Upper lobe of right lung (tissue), 1 donor: ENCODE results near the gene CNPY1. TPM values are rescaled to one million over a fixed set of nuclear protein-coding genes. Genes with fewer than 3 reads are reported as not detected.

Source experiments
- ATAC-seq: fragments of 200-7000 bp; cut with Tn5 transposase; one replicate; pipeline ENCODE4 v1.9.1; 2020; ENCODE audit warnings: mild to moderate bottlenecking, moderate library complexity
- DNase-seq: peaks from one replicate; pipeline ENCODE4 v3.0.0-alpha.2; 2020
- H3K27ac ChIP-seq: fragments of 200-600 bp; one replicate; pipeline ENCODE4 v1.8.0; 2022
- H3K27me3 ChIP-seq: fragments of 200-600 bp; one replicate; pipeline ENCODE4 v1.8.0; 2022; ENCODE audit warnings: mild to moderate bottlenecking
- H3K36me3 ChIP-seq: fragments of 200-600 bp; one replicate; pipeline ENCODE4 v1.8.0; 2022
- H3K4me1 ChIP-seq: fragments of 200-600 bp; one replicate; pipeline ENCODE4 v1.8.0; 2022
- H3K4me3 ChIP-seq: fragments of 200-600 bp; one replicate; pipeline ENCODE4 v1.8.0; 2022; ENCODE audit warnings: mild to moderate bottlenecking
- H3K9me3 ChIP-seq: fragments of 200-600 bp; one replicate; pipeline ENCODE4 v1.8.0; 2022
- CTCF ChIP-seq: fragments of 200-600 bp; IDR thresholded peaks from one replicate; pipeline ENCODE4 v1.8.0; 2022; ENCODE audit warnings: antibody characterized with exemption
- intact Hi-C: fragments of 100-400 bp; cut with DNase I; formaldehyde crosslinking; loops from one replicate; pipeline ENCODE4 v1.11.0; 2022
- total RNA-seq: library from RNA; stranded (reverse); fragmentation: NEBNext Ultra II Directional; extraction: Animal tissue kit (Norgen Biotek cat#: 25700); gene quantifications from one replicate; pipeline ENCODE4 v1.2.1, GENCODE V29; 2021
- donor health status: DM: no; HTN: yes; CAD: no; lungs with severe emphysema.

Gene CNPY1
- total RNA-seq, 1 donor from 2014 or later: not detected

GRCh38 chr7:155527664-155528063 is 18.7 kb downstream of the CNPY1 start:
- TF ChIP-seq CTCF: no peak
- ATAC-seq (no peak), DNase-seq (peak; percentile 26)
- Histone ChIP-seq H3K27me3 (peaks cover 49% of the 10 kb centered on the region), H3K4me3 (no peak overlapping the region), H3K4me1 (no peaks in the 10 kb centered on the region), H3K36me3 (no peaks in the 10 kb centered on the region), H3K27ac (no peak overlapping the region), H3K9me3 (no peaks in the 10 kb centered on the region)
- intact Hi-C loops: no loop called here

GRCh38 chr7:155526225-155526624 is 20.1 kb downstream of the CNPY1 start:
- Histone ChIP-seq H3K27ac (no peak overlapping the region), H3K4me3 (no peak overlapping the region), H3K36me3 (no peaks in the 10 kb centered on the region), H3K9me3 (no peaks in the 10 kb centered on the region), H3K4me1 (no peaks in the 10 kb centered on the region), H3K27me3 (peaks cover 35% of the 10 kb centered on the region)
- ATAC-seq: no peak
- TF ChIP-seq CTCF: no peak
- peak; percentile 13 for DNase-seq
- intact Hi-C loops: no loop called here

GRCh38 chr7:155524018-155524556 is 22.3 kb downstream of the CNPY1 start:
- intact Hi-C loops: no loop called here
- Histone ChIP-seq H3K36me3 (no peaks in the 10 kb centered on the region), H3K4me3 (no peak overlapping the region), H3K27ac (no peak overlapping the region), H3K27me3 (peaks cover 18% of the 10 kb centered on the region), H3K4me1 (no peaks in the 10 kb centered on the region), H3K9me3 (no peaks in the 10 kb centered on the region)
- no peak for ATAC-seq
- no peak for DNase-seq
- TF ChIP-seq CTCF: no peak

- DNase-seq: no peak
- TF ChIP-seq CTCF: no peak
- Histone ChIP-seq H3K27me3 (peaks cover 16% of the 10 kb centered on the region), H3K4me1 (no peaks in the 10 kb centered on the region), H3K27ac (no peak overlapping the region), H3K4me3 (no peak overlapping the region), H3K9me3 (no peaks in the 10 kb centered on the region), H3K36me3 (no peaks in the 10 kb centered on the region)
- intact Hi-C loops: no loop called here
- ATAC-seq: no peak
Measured at GRCh38 chr7:155523168-155523675, 23.1 kb downstream of the CNPY1 start.

GRCh38 chr7:155521743-155522398 is 24.5 kb downstream of the CNPY1 start:
- no peaks in the 10 kb centered on the region for H3K9me3 ChIP-seq
- ATAC-seq (peak; percentile 48), DNase-seq (no peak)
- H3K36me3 ChIP-seq: no peaks in the 10 kb centered on the region
- intact Hi-C loops: no loop called here
- H3K27ac ChIP-seq: no peak overlapping the region
- H3K4me1 ChIP-seq: no peaks in the 10 kb centered on the region
- no peak overlapping the region for H3K4me3 ChIP-seq
- H3K27me3 ChIP-seq: peaks cover 13% of the 10 kb centered on the region
- no peak for TF ChIP-seq CTCF
